ENCODE data around the gene IVL. TPM values are rescaled to one million over a fixed set of nuclear protein-coding genes. Genes with fewer than 3 reads are reported as not detected.

IVL gene
- total RNA-seq, 1 experiment from 2014 or later: not detected

GRCh38 chr1:152942161-152942560 is 33.8 kb downstream of the IVL start:
- no peaks in the 10 kb centered on the region for H3K4me1 ChIP-seq (ENCODE audit: control insufficient read depth, insufficient read depth, low read length)
- intact Hi-C loops (cut with micrococcal nuclease; ENCODE audit: unreplicated experiment) (no loop called here), in situ Hi-C loops (cut with HindIII; ENCODE audit: low pct_unique_long_range_greater_than_20kb, low sequenced_read_pairs) (no loop called here)
- no peaks in the 10 kb centered on the region for H3K27me3 ChIP-seq (ENCODE audit: control insufficient read depth, insufficient read depth, low read length)
- H3K9me3 ChIP-seq (ENCODE audit: control insufficient read depth, insufficient read depth, low read depth, low read length): no peaks in the 10 kb centered on the region
- no peak for TF ChIP-seq CTCF (IDR thresholded peaks at IDR 0.05)
- no peak for TF ChIP-seq REST (IDR thresholded peaks at IDR 0.05; ENCODE audit: insufficient read depth in 1 of 2, low read depth in 2 of 2, low read length in 1 of 2)
- no peak for TF ChIP-seq SIN3A (IDR thresholded peaks at IDR 0.05; ENCODE audit: borderline replicate concordance, insufficient read depth, low read depth, low read length)
- no peak for TF ChIP-seq TCF7L2 (IDR thresholded peaks at IDR 0.05; ENCODE audit: low read depth, low read length)
- TF ChIP-seq POLR2AphosphoS5 (IDR thresholded peaks at IDR 0.05; ENCODE audit: low read depth, low read length): no peak
- no peak overlapping the region for H3K4me3 ChIP-seq (ENCODE audit: low read depth in 2 of 2, low read length in 2 of 2)
- DNase-seq (ENCODE audit: low read depth, low spot score) (no peak), ATAC-seq (no peak)
- ChIA-PET CTCF (no interaction called here), POLR2A (no interaction called here)
- no TSS peak for BruUV-seq (replicated peaks)
- H3K36me3 ChIP-seq (ENCODE audit: control insufficient read depth, insufficient read depth, low read length): no peaks in the 10 kb centered on the region
- H3K27ac ChIP-seq (ENCODE audit: low read length): no peak overlapping the region

- no peaks in the 10 kb centered on the region for H3K36me3 ChIP-seq (ENCODE audit: control insufficient read depth, insufficient read depth, low read length)
- ATAC-seq: no peak
- H3K4me1 ChIP-seq (ENCODE audit: control insufficient read depth, insufficient read depth, low read length): no peaks in the 10 kb centered on the region
- no peaks in the 10 kb centered on the region for H3K9me3 ChIP-seq (ENCODE audit: control insufficient read depth, insufficient read depth, low read depth, low read length)
- no peak overlapping the region for H3K27ac ChIP-seq (ENCODE audit: low read length)
- TF ChIP-seq TCF7L2 (IDR thresholded peaks at IDR 0.05; ENCODE audit: low read depth, low read length) (no peak), SIN3A (IDR thresholded peaks at IDR 0.05; ENCODE audit: borderline replicate concordance, insufficient read depth, low read depth, low read length) (no peak), CTCF (IDR thresholded peaks at IDR 0.05) (no peak), POLR2AphosphoS5 (IDR thresholded peaks at IDR 0.05; ENCODE audit: low read depth, low read length) (no peak), REST (IDR thresholded peaks at IDR 0.05; ENCODE audit: insufficient read depth in 1 of 2, low read depth in 2 of 2, low read length in 1 of 2) (no peak)
- ChIA-PET POLR2A (no interaction called here), CTCF (no interaction called here)
- no peak overlapping the region for H3K4me3 ChIP-seq (ENCODE audit: low read depth in 2 of 2, low read length in 2 of 2)
- no peak for DNase-seq (ENCODE audit: low read depth, low spot score)
- H3K27me3 ChIP-seq (ENCODE audit: control insufficient read depth, insufficient read depth, low read length): peaks cover 2% of the 10 kb centered on the region; the same call in 1 of the 2 replicates
- in situ Hi-C loops (cut with HindIII; ENCODE audit: low pct_unique_long_range_greater_than_20kb, low sequenced_read_pairs) (no loop called here), intact Hi-C loops (cut with micrococcal nuclease; ENCODE audit: unreplicated experiment) (no loop called here)
- no TSS peak for BruUV-seq (replicated peaks)
These were observed 37.9 kb downstream of the IVL start for GRCh38 chr1:152946248-152946647.

Measured in Panc1 (cell line).